Calu3 (cell line): ENCODE data around the gene CRBN. TPM values are rescaled to one million over a fixed set of nuclear protein-coding genes. Genes with fewer than 3 reads are reported as not detected.
A peak's percentile ranks its signal among the peaks of the same experiment; 100 is the strongest.

Experiments used
- BruUV-seq: library from RNA; stranded (reverse); fragments of 400-500 nt; replicated peaks from 2 replicates; lab custom pipeline; 2021; lab: Mats Ljungman, UMichigan
- CTCF ChIA-PET: fragments of 300-600 bp; sonication (Branson Sonifier 250); formaldehyde crosslinking; loops from one replicate; lab custom pipeline; 2022; ENCODE audit warnings: antibody characterized with exemption; lab: Charles Lee
- DNase-seq: peaks from one replicate; pipeline ENCODE4 v3.0.0; 2022
- H3K27ac Mint-ChIP-seq: one replicate; pipeline ENCODE4 v1.8.0; 2022; ENCODE audit warnings: mixed read lengths; ENCODE audit not compliant: unreplicated experiment
- H3K27me3 Mint-ChIP-seq: one replicate; pipeline ENCODE4 v1.8.0; 2022; ENCODE audit warnings: mixed read lengths; ENCODE audit not compliant: unreplicated experiment
- H3K36me3 Mint-ChIP-seq: one replicate; pipeline ENCODE4 v1.8.0; 2022; ENCODE audit warnings: mild to moderate bottlenecking, moderate library complexity, mixed read lengths; ENCODE audit not compliant: insufficient read depth, unreplicated experiment
- H3K4me1 Mint-ChIP-seq: one replicate; pipeline ENCODE4 v1.8.0; 2022; ENCODE audit warnings: mild to moderate bottlenecking, low read depth, mixed read lengths; ENCODE audit not compliant: unreplicated experiment
- H3K4me3 Mint-ChIP-seq: one replicate; pipeline ENCODE4 v1.8.0; 2022; ENCODE audit warnings: mild to moderate bottlenecking, low read depth, moderate library complexity, mixed read lengths; ENCODE audit not compliant: unreplicated experiment
- H3K9me3 Mint-ChIP-seq: one replicate; pipeline ENCODE4 v1.8.0; 2022; ENCODE audit warnings: low read depth, mixed read lengths; ENCODE audit not compliant: unreplicated experiment
- intact Hi-C: fragments of 100-400 bp; cut with micrococcal nuclease; formaldehyde crosslinking; loops from one replicate; pipeline ENCODE4 v1.10.0; 2022; ENCODE audit not compliant: unreplicated experiment
- total RNA-seq: library from RNA; stranded (reverse); gene quantifications from 2 replicates; pipeline ENCODE4 v1.2.3, GENCODE V29; 2022
- TF ChIP-seq, protein P1 (sequence below): fragments of 200-600 bp; IDR thresholded peaks from one replicate; pipeline ENCODE4 v1.8.0; 2022; ENCODE audit warnings: antibody characterized with exemption; ENCODE audit not compliant: unreplicated experiment

Gene CRBN
- total RNA-seq, 1 experiment from 2014 or later, result 31.6 TPM

- no TSS peak for BruUV-seq
- Mint-ChIP-seq H3K27ac (peak within 1 kb of the TSS; percentile 98), H3K4me3 (peak within 1 kb of the TSS; percentile 95), H3K36me3 (peaks cover 50% of the 10 kb centered on the region), H3K27me3 (no peaks in the 10 kb centered on the region), H3K9me3 (no peaks in the 10 kb centered on the region), H3K4me1 (no peaks in the 10 kb centered on the region)
- CTCF ChIA-PET, result no interaction called here
- intact Hi-C loops, result loop anchor here (10.0 kb wide), 1 partner anchor 92 kb away; no protein-coding TSS in a partner anchor
- TF ChIP-seq, protein P1, sequence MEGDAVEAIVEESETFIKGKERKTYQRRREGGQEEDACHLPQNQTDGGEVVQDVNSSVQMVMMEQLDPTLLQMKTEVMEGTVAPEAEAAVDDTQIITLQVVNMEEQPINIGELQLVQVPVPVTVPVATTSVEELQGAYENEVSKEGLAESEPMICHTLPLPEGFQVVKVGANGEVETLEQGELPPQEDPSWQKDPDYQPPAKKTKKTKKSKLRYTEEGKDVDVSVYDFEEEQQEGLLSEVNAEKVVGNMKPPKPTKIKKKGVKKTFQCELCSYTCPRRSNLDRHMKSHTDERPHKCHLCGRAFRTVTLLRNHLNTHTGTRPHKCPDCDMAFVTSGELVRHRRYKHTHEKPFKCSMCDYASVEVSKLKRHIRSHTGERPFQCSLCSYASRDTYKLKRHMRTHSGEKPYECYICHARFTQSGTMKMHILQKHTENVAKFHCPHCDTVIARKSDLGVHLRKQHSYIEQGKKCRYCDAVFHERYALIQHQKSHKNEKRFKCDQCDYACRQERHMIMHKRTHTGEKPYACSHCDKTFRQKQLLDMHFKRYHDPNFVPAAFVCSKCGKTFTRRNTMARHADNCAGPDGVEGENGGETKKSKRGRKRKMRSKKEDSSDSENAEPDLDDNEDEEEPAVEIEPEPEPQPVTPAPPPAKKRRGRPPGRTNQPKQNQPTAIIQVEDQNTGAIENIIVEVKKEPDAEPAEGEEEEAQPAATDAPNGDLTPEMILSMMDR, result no peak
- peak; percentile 96 for DNase-seq
These were observed 52.7 kb downstream of the CRBN start, which contains the start of gene TRNT1 for GRCh38 chr3:3126477-3127431. Gene TRNT1 (plus strand): TSS chr3:3126940. CDS start chr3:3129041, 2,101 bp downstream.

GRCh38 chr3:3125977-3126376 lies 53.5 kb downstream of the CRBN start:
- no peaks in the 10 kb centered on the region for H3K4me1 Mint-ChIP-seq
- intact Hi-C loops, result loop anchor here (10.0 kb wide), 1 partner anchor 91 kb away; no protein-coding TSS in a partner anchor
- no peaks in the 10 kb centered on the region for H3K9me3 Mint-ChIP-seq
- BruUV-seq, result TSS peak; percentile 91
- CTCF ChIA-PET, result no interaction called here
- no peaks in the 10 kb centered on the region for H3K27me3 Mint-ChIP-seq
- peak overlapping the region; percentile 95 for H3K4me3 Mint-ChIP-seq
- peaks cover 47% of the 10 kb centered on the region for H3K36me3 Mint-ChIP-seq
- no peak for DNase-seq
- H3K27ac Mint-ChIP-seq, result peak overlapping the region; percentile 98
- TF ChIP-seq, protein P1, result no peak

DNA sequence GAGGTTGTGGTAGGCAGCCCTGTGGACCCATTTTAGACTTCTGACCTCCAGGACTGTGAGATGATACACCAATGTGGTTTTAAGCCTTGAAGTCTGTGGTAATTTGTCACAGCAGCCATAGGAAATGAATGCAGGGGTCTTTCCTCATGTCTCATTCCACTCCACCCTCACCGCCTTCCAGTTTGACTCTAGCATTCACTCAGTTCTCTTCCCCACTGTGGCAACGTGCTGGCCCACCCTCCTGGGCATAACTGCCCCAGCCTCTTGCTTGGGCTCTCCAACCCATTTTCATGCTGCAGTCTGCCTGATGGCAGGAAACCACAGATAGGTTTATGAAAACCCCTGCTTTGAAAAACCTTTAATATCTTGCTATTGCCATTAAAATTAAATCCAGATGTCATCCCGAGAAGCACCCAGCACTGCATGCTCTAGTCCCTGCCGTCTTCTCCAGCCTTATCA lies 60.1 kb downstream of the CRBN start:
- H3K4me1 Mint-ChIP-seq, result no peaks in the 10 kb centered on the region
- no TSS peak for BruUV-seq

DNA sequence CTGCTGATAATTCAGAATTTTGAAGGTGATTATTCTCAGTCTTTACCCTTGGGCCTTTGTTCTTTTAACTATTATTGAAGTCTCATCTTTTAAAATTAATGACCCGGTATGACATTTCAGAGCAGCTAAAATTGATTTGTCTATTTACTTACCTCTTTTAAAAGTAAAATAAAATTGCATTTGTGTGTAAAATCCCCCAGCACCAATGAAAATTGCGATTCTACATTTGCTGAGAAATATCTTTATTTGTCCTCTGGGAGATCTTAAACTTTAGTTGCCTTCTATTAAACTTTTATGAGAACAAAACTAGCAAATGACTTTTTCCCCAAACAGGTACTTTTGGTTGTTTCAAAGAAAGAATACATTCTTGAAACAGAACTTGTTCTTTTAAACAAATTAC lies 61.8 kb downstream of the CRBN start:
- intact Hi-C loops, result no loop called here
- H3K9me3 Mint-ChIP-seq, result no peaks in the 10 kb centered on the region
- no peaks in the 10 kb centered on the region for H3K36me3 Mint-ChIP-seq
- TF ChIP-seq, protein P1, result no peak
- no TSS peak for BruUV-seq
- no peaks in the 10 kb centered on the region for H3K4me1 Mint-ChIP-seq
- H3K27me3 Mint-ChIP-seq, result no peaks in the 10 kb centered on the region
- CTCF ChIA-PET, result no interaction called here
- DNase-seq, result no peak
- no peak overlapping the region for H3K27ac Mint-ChIP-seq
- no peak overlapping the region for H3K4me3 Mint-ChIP-seq

More for the DNA sequence above, 60.1 kb downstream of the CRBN start:
- no peaks in the 10 kb centered on the region for H3K9me3 Mint-ChIP-seq
- H3K27me3 Mint-ChIP-seq, result no peaks in the 10 kb centered on the region
- no peak overlapping the region for H3K4me3 Mint-ChIP-seq
- CTCF ChIA-PET, result no interaction called here
- intact Hi-C loops, result no loop called here
- H3K27ac Mint-ChIP-seq, result no peak overlapping the region
- TF ChIP-seq, protein P1, result no peak
- DNase-seq, result no peak
- no peaks in the 10 kb centered on the region for H3K36me3 Mint-ChIP-seq
